ENCODE measurements around the gene CIC.
"Not testable (repeated sequence)": the region's sequence is repeated elsewhere in the genome, so short reads cannot be mapped to it uniquely, and the experiment has no call there.

Gene CIC

DNA sequence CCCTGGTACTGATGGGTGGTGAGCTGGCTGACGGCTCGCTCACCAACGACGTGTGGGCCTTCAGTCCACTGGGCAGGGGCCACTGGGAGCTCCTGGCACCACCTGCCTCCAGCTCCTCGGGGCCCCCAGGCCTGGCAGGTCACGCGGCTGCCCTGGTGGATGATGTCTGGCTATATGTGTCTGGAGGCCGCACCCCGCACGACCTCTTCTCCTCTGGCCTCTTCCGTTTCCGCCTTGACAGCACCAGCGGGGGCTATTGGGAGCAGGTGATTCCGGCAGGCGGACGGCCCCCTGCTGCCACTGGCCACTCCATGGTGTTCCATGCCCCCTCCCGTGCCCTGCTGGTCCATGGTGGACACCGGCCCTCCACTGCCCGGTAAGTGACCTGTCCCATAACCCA lies 66.9 kb downstream of the CIC start:
- FAIRE-seq = no peak

DNA sequence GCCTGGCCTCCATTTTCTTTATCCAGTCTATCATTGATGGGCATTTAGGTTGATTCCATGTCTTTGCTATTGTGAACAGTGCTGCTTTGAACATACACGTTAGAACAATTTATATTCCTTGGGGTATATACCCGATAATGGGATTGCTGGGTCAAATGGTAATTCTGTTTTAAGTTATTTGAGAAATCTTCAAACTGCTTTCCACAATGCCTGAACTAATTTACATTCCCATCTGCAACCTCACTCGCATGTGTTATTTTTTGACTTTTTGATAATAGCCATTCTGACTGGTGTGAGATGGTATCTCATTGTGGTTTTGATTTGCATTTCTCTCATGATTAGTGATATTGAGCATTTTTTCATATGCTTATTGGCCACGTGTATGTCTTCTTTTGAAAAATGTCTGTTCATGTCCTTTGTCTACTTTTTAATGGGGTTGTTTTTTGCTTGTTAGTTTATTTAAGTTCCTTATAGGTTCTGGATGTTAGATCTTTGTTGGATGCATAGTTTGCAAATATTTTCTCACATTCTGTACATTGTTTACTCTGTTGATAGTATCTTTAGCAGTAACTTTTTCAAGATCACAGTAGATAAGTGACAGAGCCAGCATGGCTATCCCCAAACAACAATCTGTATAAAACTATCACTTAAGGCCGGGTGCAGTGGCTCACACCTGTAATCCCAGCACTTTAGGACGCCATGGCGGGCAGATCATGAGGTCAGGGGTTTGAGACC lies 70.2 kb downstream of the CIC start:
- FAIRE-seq = peak; percentile 17

DNA sequence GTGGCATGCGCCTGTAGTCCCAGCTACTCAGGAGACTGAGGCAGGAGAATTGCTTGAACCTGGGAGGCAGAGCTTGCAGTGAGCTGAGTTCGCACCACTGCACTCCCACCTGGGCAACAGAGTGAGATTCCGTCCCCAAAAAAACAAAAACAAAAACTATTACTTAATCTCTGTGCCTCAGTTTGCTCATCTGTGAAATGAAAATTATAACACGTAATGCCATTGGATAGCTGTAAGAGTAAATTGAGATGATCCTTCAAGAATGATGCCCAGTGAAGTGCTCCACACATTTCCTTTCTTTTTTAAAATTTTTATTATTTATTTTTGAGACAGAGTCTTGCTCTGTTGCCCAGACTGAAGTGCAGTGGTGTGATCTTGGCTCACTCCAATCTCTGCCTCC lies 70.9 kb downstream of the CIC start:
- FAIRE-seq = not testable (repeated sequence)

DNA sequence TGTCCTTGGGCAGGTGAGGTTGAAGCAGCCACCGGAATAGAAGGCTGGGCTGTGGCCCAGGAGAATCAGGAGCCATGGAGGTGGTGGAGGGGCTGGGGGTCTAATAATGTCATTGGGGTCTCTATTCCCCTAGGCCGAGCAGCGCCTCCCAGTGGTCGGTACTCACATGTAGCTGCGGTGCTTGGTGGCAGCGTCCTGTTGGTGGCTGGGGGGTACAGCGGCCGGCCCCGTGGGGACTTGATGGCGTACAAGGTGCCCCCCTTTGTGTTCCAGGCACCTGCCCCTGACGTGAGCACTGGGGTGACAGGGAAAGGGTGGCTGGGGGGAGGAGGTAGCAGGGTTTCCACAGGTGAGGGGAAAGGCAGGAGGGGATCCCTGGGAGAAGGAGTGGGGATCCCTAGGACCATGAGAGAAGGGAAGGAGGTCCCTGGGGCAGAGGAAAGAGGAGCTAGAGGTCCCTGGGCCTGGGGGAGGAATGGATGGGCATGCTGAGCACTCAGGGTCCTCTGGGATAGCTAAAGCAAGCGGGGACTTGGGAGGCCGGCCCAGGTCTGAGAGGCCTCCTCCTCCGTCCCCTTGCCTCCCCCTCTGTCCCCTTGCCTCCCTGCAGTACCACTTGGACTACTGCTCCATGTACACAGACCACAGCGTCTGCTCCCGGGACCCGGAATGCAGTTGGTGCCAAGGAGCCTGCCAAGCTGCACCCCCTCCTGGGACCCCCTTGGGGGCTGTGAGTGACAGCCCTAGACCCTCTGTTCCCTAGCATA lies 74.5 kb downstream of the CIC start:
- FAIRE-seq = no peak

DNA sequence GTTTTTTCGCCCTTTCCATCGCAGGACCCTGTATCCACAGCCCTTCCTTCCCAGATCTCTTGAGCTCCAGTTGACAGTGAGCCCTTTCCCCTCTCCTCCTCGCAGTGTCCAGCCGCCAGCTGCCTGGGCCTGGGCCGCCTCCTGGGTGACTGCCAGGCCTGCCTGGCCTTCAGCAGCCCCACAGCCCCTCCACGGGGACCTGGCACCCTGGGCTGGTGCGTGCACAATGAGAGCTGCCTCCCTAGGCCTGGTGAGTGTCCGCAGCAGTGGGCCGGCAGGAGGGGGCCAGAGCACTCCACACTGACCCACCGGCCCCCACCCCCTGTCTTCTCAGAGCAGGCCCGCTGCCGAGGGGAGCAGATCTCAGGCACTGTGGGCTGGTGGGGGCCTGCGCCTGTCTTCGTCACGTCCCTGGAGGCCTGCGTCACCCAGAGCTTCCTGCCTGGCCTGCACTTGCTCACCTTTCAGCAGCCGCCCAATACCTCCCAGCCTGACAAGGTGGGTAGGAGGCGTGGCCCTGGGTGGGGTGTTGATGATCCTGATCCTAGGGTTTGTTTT lies 75.4 kb downstream of the CIC start:
- no peak for FAIRE-seq
